CD14-positive monocyte (primary cell): Measurements from ENCODE around the gene TTLL12. TPM values are rescaled to one million over a fixed set of nuclear protein-coding genes. Genes with fewer than 3 reads are reported as not detected.

Source experiments
- DNase-seq, 3 donors: peaks; one replicate each; pipeline ENCODE4 v3.0.0-alpha.2; 2011 to 2022
- H2AFZ ChIP-seq: 2 replicates; pipeline ENCODE4 v1.6.0; 2012; ENCODE audit warnings: mild to moderate bottlenecking, low read depth, low read length, inconsistent platforms; ENCODE audit not compliant: insufficient read depth, poor library complexity, severe bottlenecking
- H3K27ac ChIP-seq, 2 donors: 1 replicate in 1 of 2; 2 replicates in 1 of 2; pipeline ENCODE4 v1.5.1; 2012 to 2013; ENCODE audit warnings: low read length in 2 of 2, control low read depth in 1 of 2, inconsistent platforms in 1 of 2, low read depth in 1 of 2, mild to moderate bottlenecking in 1 of 2
- H3K27me3 ChIP-seq, 2 donors: one replicate each; pipeline versions ENCODE4 v1.6.0 to v1.6.1; 2011 to 2013; ENCODE audit warnings: low read length in 2 of 2; ENCODE audit not compliant: control insufficient read depth in 2 of 2, insufficient read depth in 2 of 2
- H3K36me3 ChIP-seq, 2 donors: replicated peaks in 1 of 2; 1 replicate in 1 of 2; 2 replicates in 1 of 2; pipeline versions ENCODE4 v1.5.1 to v1.6.1; 2012 to 2013; ENCODE audit warnings: low read length in 2 of 2, control low read depth in 1 of 2, inconsistent platforms in 1 of 2, mild to moderate bottlenecking in 1 of 2; ENCODE audit not compliant: insufficient read depth in 2 of 2, control insufficient read depth in 1 of 2
- H3K4me1 ChIP-seq, 2 donors: 1 replicate in 1 of 2; 2 replicates in 1 of 2; pipeline versions ENCODE4 v1.5.1 to v1.6.1; 2012 to 2013; ENCODE audit warnings: low read length in 2 of 2, control low read depth in 1 of 2, inconsistent platforms in 1 of 2, mild to moderate bottlenecking in 1 of 2, moderate library complexity in 1 of 2; ENCODE audit not compliant: insufficient read depth in 2 of 2, control insufficient read depth in 1 of 2
- H3K4me2 ChIP-seq: replicated peaks from 2 replicates; pipeline ENCODE3; 2012; ENCODE audit warnings: low read length, moderate library complexity, mild to moderate bottlenecking; ENCODE audit not compliant: poor library complexity, severe bottlenecking; ENCODE audit errors: extremely low read depth
- H3K4me3 ChIP-seq, 3 experiments: fragments of 200-600 bp in 1 of 3; sonication (generic) in 1 of 3; replicated peaks in 1 of 3; 1 replicate in 2 of 3; 2 replicates in 1 of 3; pipeline ENCODE4 v1.5.1; 2011 to 2013; ENCODE audit warnings: low read length in 3 of 3, mild to moderate bottlenecking in 3 of 3, control low read depth in 2 of 3, low read depth in 2 of 3, inconsistent platforms in 1 of 3, moderate library complexity in 1 of 3
- H3K79me2 ChIP-seq: 2 replicates; pipeline ENCODE4 v1.6.0; 2012; ENCODE audit warnings: mild to moderate bottlenecking, control low read depth, inconsistent platforms, low read length, moderate library complexity; ENCODE audit not compliant: insufficient read depth
- H3K9ac ChIP-seq: 2 replicates; pipeline ENCODE4 v1.6.0; 2017; ENCODE audit warnings: low read length, mild to moderate bottlenecking; ENCODE audit not compliant: insufficient read depth, poor library complexity, severe bottlenecking
- H3K9me3 ChIP-seq, 2 donors: replicated peaks in 1 of 2; 1 replicate in 1 of 2; 2 replicates in 1 of 2; pipeline versions ENCODE4 v1.5.1 to v1.6.1; 2012 to 2013; ENCODE audit warnings: low read length in 2 of 2, control low read depth in 1 of 2; ENCODE audit not compliant: control insufficient read depth in 1 of 2, insufficient read depth in 1 of 2
- H4K20me1 ChIP-seq: 2 replicates; pipeline ENCODE4 v1.6.0; 2012; ENCODE audit warnings: mild to moderate bottlenecking, low read length, control low read depth, moderate library complexity; ENCODE audit not compliant: insufficient read depth
- H3K27ac Mint-ChIP-seq, 7 donors: one replicate each; pipeline ENCODE4 v1.8.0; 2020; ENCODE audit warnings: mild to moderate bottlenecking in 7 of 7, mixed read lengths in 7 of 7, moderate library complexity in 6 of 7, inconsistent platforms in 2 of 7
- H3K27me3 Mint-ChIP-seq, 3 donors: one replicate each; pipeline ENCODE4 v1.8.0; 2021 to 2022; ENCODE audit warnings: low read depth in 3 of 3, mild to moderate bottlenecking in 3 of 3, mixed read lengths in 3 of 3, moderate library complexity in 3 of 3, inconsistent platforms in 1 of 3
- H3K36me3 Mint-ChIP-seq, 2 donors: one replicate each; pipeline ENCODE4 v1.8.0; 2020; ENCODE audit warnings: mixed read lengths in 2 of 2, inconsistent platforms in 1 of 2, mild to moderate bottlenecking in 1 of 2
- H3K4me1 Mint-ChIP-seq: one replicate; pipeline ENCODE4 v1.8.0; 2020; ENCODE audit warnings: mild to moderate bottlenecking, mixed read lengths
- H3K4me3 Mint-ChIP-seq, 2 donors: one replicate each; pipeline ENCODE4 v1.8.0; 2020; ENCODE audit warnings: mild to moderate bottlenecking in 2 of 2, mixed read lengths in 2 of 2, moderate library complexity in 1 of 2
- H3K9me3 Mint-ChIP-seq, 7 donors: one replicate each; pipeline ENCODE4 v1.8.0; 2020 to 2022; ENCODE audit warnings: mixed read lengths in 7 of 7, mild to moderate bottlenecking in 6 of 7, moderate library complexity in 6 of 7, inconsistent platforms in 2 of 7
- WGBS: methylation state at CpG from one replicate; pipeline ENCODE4 v1.1.5; 2013; ENCODE audit warnings: missing lambda C conversion rate; ENCODE audit not compliant: insufficient coverage; 5-methylcytosine and 5-hydroxymethylcytosine counted together
- intact Hi-C, 2 donors: fragments of 100-400 bp; cut with micrococcal nuclease; formaldehyde crosslinking; loops; one replicate each; pipeline versions ENCODE4 v1.15.0 to v1.15.1; 2023
- polyA plus RNA-seq, 3 donors: library from polyadenylated mRNA; depleted of rRNA in 1 of 3; unstranded in 2 of 3; stranded (reverse) in 1 of 3; fragments of 300-500 nt in 2 of 3; fragments of >200 nt in 1 of 3; fragmentation: Illumina TruSeq in 2 of 3; gene quantifications; 1 replicate in 2 of 3; 2 replicates in 1 of 3; pipeline ENCODE4 v1.2.3, GENCODE V29; 2012 to 2021
- TF ChIP-seq, protein P1 (sequence below): fragments of 200-600 bp; IDR thresholded peaks from one replicate; pipeline ENCODE4 v1.8.0; 2022; ENCODE audit warnings: antibody characterized with exemption, mild to moderate bottlenecking

TTLL12 gene
- polyA plus RNA-seq, 3 donors, result 9.5 to 16.6 (median 16.5) TPM

- Mint-ChIP-seq H3K9me3 (peaks cover 0 to 4% (median 0%) of the 10 kb centered on the region in 7 donors), H3K4me3 (no peak overlapping the region), H3K4me1 (no peaks in the 10 kb centered on the region), H3K27me3 (no peaks in the 10 kb centered on the region), H3K36me3 (peaks cover 50 to 86% of the 10 kb centered on the region in 2 donors), H3K27ac (no peak overlapping the region)
- Histone ChIP-seq H3K4me2 (no peak overlapping the region), H3K36me3 (peaks cover 69 to 90% of the 10 kb centered on the region in 2 donors), H3K9ac (no peak overlapping the region), H3K9me3 (no peaks in the 10 kb centered on the region), H3K4me3 (no peak overlapping the region), H3K27me3 (no peaks in the 10 kb centered on the region), H3K27ac (no peak overlapping the region), H3K79me2 (no peaks in the 10 kb centered on the region), H4K20me1 (no peaks in the 10 kb centered on the region), H2AFZ (no peak overlapping the region), H3K4me1 (no peaks in the 10 kb centered on the region)
- TF ChIP-seq, protein P1, sequence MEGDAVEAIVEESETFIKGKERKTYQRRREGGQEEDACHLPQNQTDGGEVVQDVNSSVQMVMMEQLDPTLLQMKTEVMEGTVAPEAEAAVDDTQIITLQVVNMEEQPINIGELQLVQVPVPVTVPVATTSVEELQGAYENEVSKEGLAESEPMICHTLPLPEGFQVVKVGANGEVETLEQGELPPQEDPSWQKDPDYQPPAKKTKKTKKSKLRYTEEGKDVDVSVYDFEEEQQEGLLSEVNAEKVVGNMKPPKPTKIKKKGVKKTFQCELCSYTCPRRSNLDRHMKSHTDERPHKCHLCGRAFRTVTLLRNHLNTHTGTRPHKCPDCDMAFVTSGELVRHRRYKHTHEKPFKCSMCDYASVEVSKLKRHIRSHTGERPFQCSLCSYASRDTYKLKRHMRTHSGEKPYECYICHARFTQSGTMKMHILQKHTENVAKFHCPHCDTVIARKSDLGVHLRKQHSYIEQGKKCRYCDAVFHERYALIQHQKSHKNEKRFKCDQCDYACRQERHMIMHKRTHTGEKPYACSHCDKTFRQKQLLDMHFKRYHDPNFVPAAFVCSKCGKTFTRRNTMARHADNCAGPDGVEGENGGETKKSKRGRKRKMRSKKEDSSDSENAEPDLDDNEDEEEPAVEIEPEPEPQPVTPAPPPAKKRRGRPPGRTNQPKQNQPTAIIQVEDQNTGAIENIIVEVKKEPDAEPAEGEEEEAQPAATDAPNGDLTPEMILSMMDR, result no peak
- intact Hi-C loops, result no loop called here
- DNase-seq, result no peak
- WGBS, result 94% methylated on average over 8 of the region's 9 CpGs
Observed at GRCh38 chr22:43174941-43175531, 11.9 kb downstream of the TTLL12 start.

DNA sequence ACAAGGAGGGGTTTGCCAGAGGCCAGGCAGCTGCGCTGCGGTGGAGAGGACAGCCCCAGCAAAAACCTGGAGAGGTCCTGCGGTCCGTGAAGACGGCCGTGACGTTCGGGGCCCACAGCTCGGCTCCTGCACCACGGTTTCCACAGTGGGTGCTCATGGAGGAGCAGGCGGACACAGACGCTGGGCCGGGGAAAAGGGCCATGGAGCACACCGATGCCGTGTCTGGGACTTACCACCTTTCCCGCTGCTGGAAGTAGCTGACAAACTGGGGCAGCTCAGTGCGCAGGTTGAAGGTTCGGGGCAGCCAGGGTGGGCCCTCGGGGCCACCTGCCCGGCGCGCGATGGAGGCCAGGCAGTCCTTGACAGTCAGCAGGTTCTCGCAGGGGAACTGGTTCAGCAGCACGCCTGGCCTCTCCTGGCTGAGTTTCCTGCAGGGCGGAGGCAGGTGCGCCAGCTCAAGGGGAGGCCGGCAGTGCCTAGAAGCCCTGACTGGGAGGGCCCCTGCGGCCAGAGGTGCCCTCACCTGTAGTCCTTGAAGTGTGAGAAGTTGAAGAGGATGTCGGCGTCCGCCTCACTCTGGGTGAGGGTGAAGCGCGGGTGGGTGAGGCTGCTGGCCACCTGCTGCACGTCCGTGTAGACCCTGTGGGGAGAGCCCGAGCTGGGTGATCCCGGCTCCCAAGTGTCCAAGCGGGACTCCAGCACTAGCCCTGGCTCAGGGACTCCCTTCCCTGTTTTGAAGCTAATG lies 12.8 kb downstream of the TTLL12 start:
- intact Hi-C loops, result no loop called here
- H3K27me3 Mint-ChIP-seq, result no peaks in the 10 kb centered on the region
- H3K4me3 Mint-ChIP-seq, result no peak overlapping the region
- TF ChIP-seq, protein P1, result no peak
- no peaks in the 10 kb centered on the region for H3K9me3 ChIP-seq
- peaks cover 65 to 90% of the 10 kb centered on the region in 2 donors for H3K36me3 ChIP-seq
- H3K27me3 ChIP-seq, result no peaks in the 10 kb centered on the region
- no peak overlapping the region for H3K4me2 ChIP-seq
- H3K4me3 ChIP-seq, result no peak overlapping the region
- no peak overlapping the region for H3K27ac Mint-ChIP-seq
- H3K9ac ChIP-seq, result no peak overlapping the region
- 98% methylated on average over 38 of the region's 39 CpGs for WGBS
- peaks cover 0 to 4% (median 0%) of the 10 kb centered on the region in 7 donors for H3K9me3 Mint-ChIP-seq
- no peak overlapping the region for H2AFZ ChIP-seq
- no peaks in the 10 kb centered on the region for H3K79me2 ChIP-seq
- no peak for DNase-seq
- H3K4me1 Mint-ChIP-seq, result no peaks in the 10 kb centered on the region
- no peaks in the 10 kb centered on the region for H3K4me1 ChIP-seq
- no peak overlapping the region for H3K27ac ChIP-seq
- peaks cover 3% of the 10 kb centered on the region for H4K20me1 ChIP-seq
- H3K36me3 Mint-ChIP-seq, result peaks cover 47 to 85% of the 10 kb centered on the region in 2 donors
